ENCODE measurements around the gene CRIP2. TPM values are rescaled to one million over a fixed set of nuclear protein-coding genes. Genes with fewer than 3 reads are reported as not detected.

Gene CRIP2
- total and polyA plus RNA-seq, 2 of the 13 experiments (the other 11 are each of a cell fraction or from before 2014, with no cell fraction given), result 31.6 to 37.9 TPM

GRCh38 chr14:105456736-105457617 lies 17.6 kb upstream of the CRIP2 start:
- no peak overlapping the region for H2AFZ ChIP-seq (ENCODE audit: low read length)
- FAIRE-seq (no peak), ATAC-seq (no peak), DNase-seq (ENCODE audit: low spot score) (no peak)
- H3K4me3 ChIP-seq (replicated peaks in 1 of 3; ENCODE audit: insufficient read depth in 1 of 3, low read depth in 2 of 3, low read length in 3 of 3), result no peak overlapping the region
- POLR2A ChIA-PET, result no interaction called here
- TF ChIP-seq SP2 (CRISPR knock-in tag; IDR thresholded peaks at IDR 0.05) (no peak), MLXIP (CRISPR knock-in tag; IDR thresholded peaks at IDR 0.05; ENCODE audit: borderline replicate concordance) (no peak), ZFP36L2 (CRISPR knock-in tag; IDR thresholded peaks at IDR 0.05) (no peak), NFAT5 (CRISPR knock-in tag; IDR thresholded peaks at IDR 0.05) (no peak), ZNF704 (CRISPR knock-in tag; IDR thresholded peaks at IDR 0.05; ENCODE audit: borderline replicate concordance) (no peak)
- intact Hi-C loops (cut with micrococcal nuclease; ENCODE audit: unreplicated experiment), result no loop called here
- CTCF ChIA-PET (ENCODE audit: low intra/inter-chr PET ratio, low total read pairs), result no interaction called here
- no peak overlapping the region for H3K9ac ChIP-seq (ENCODE audit: insufficient read depth, low read depth, low read length)
- H3K4me2 ChIP-seq (ENCODE audit: low read depth, low read length), result no peak overlapping the region
- H4K20me1 ChIP-seq (ENCODE audit: insufficient read depth, low read length), result no peaks in the 10 kb centered on the region
- H3K4me1 ChIP-seq (ENCODE audit: insufficient read depth, low read length), result no peaks in the 10 kb centered on the region
- 99% methylated on average over 8 of the region's 22 CpGs for WGBS (ENCODE audit: low lambda C conversion rate)
- H3K27ac ChIP-seq (ENCODE audit: extremely low read length, insufficient read depth, low read length), result no peak overlapping the region
- in situ Hi-C loops (cut with HindIII; ENCODE audit: extremely low pct_ligation_motif_present, low pct_unique_long_range_greater_than_20kb), result no loop called here
- no TSS peak for BruUV-seq (replicated peaks)
- H3K36me3 ChIP-seq (replicated peaks in 1 of 2; ENCODE audit: control insufficient read depth in 1 of 2, insufficient read depth in 2 of 2, low read length in 2 of 2), result peaks cover 18 to 43% of the 10 kb centered on the region in 2 experiments; a peak in 4 of 5 replicates
- H3K27me3 ChIP-seq (ENCODE audit: control insufficient read depth in 1 of 2, insufficient read depth in 2 of 2, low read length in 2 of 2), result no peaks in the 10 kb centered on the region
- H3K9me3 ChIP-seq (ENCODE audit: low read length), result no peaks in the 10 kb centered on the region
- no peaks in the 10 kb centered on the region for H3K79me2 ChIP-seq (ENCODE audit: insufficient read depth, low read length)

All from HepG2 (cell line).